A549 (cell line): ENCODE results near the gene AGPAT2.

Experiments used
- CHD2 ChIP-seq: fragments of 150-350 bp; IDR thresholded peaks from 2 replicates; pipeline ENCODE4 v1.6.1; 2014; ENCODE audit warnings: low read length; ENCODE audit not compliant: partially characterized antibody
- HES2 ChIP-seq: fragments of >200 bp; sonication (Bioruptor Twin); formaldehyde crosslinking; IDR thresholded peaks from 2 replicates; pipeline ENCODE4 v1.6.1; 2016
- HEYL ChIP-seq: fragments of 250-450 bp; sonication (Bioruptor Pico); IDR thresholded peaks from 2 replicates; pipeline ENCODE4 v1.8.0; 2021; ENCODE audit warnings: mild to moderate bottlenecking, moderate library complexity
- MAFK ChIP-seq: fragments of 450-650 bp; IDR thresholded peaks from 2 replicates; pipeline ENCODE4 v1.6.1; 2014; ENCODE audit not compliant: partially characterized antibody
- POLR2A ChIP-seq: IDR thresholded peaks from 2 replicates; pipeline ENCODE4 v1.6.1; 2012; ENCODE audit warnings: mild to moderate bottlenecking, low read length
- REST ChIP-seq: fragments of 200-600 bp; sonication (generic); IDR thresholded peaks from 2 replicates; pipeline ENCODE4 v1.6.1; 2016; ENCODE audit warnings: antibody characterized with exemption, mild to moderate bottlenecking, moderate library complexity
- RFX5 ChIP-seq: fragments of 450-650 bp; IDR thresholded peaks from 2 replicates; pipeline ENCODE4 v1.7.1; 2014; ENCODE audit warnings: antibody characterized with exemption, mild to moderate bottlenecking, moderate library complexity
- SMC3 ChIP-seq: fragments of >200 bp; sonication (Bioruptor Twin); formaldehyde crosslinking; IDR thresholded peaks from 3 replicates; pipeline ENCODE4 v1.6.1; 2018; ENCODE audit warnings: inconsistent platforms
- ZFP36 ChIP-seq: fragments of 450-650 bp; IDR thresholded peaks from 2 replicates; pipeline ENCODE4 v1.6.1; 2014; ENCODE audit warnings: borderline replicate concordance; ENCODE audit not compliant: partially characterized antibody
- TF ChIP-seq, protein P1 (sequence below): fragments of >200 bp; sonication (Bioruptor Twin); formaldehyde crosslinking; IDR thresholded peaks from 3 replicates; pipeline ENCODE4 v1.5.1; 2016
- TF ChIP-seq, protein P2 (sequence below): fragments of 250-450 bp; sonication (Bioruptor Pico); IDR thresholded peaks from 2 replicates; pipeline ENCODE4 v1.5.0; 2021; ENCODE audit warnings: mild to moderate bottlenecking, moderate library complexity, borderline replicate concordance
- TF ChIP-seq, protein P3 (sequence below): fragments of >200 bp; sonication (Bioruptor Twin); formaldehyde crosslinking; IDR thresholded peaks from 3 replicates; pipeline ENCODE4 v1.6.1; 2016

GRCh38 chr9:136678034-136678433, 9.2 kb downstream of the AGPAT2 start:
- TF ChIP-seq POLR2A: no peak
- TF ChIP-seq HES2: no peak
- no peak for TF ChIP-seq MAFK
- TF ChIP-seq, protein P1, sequence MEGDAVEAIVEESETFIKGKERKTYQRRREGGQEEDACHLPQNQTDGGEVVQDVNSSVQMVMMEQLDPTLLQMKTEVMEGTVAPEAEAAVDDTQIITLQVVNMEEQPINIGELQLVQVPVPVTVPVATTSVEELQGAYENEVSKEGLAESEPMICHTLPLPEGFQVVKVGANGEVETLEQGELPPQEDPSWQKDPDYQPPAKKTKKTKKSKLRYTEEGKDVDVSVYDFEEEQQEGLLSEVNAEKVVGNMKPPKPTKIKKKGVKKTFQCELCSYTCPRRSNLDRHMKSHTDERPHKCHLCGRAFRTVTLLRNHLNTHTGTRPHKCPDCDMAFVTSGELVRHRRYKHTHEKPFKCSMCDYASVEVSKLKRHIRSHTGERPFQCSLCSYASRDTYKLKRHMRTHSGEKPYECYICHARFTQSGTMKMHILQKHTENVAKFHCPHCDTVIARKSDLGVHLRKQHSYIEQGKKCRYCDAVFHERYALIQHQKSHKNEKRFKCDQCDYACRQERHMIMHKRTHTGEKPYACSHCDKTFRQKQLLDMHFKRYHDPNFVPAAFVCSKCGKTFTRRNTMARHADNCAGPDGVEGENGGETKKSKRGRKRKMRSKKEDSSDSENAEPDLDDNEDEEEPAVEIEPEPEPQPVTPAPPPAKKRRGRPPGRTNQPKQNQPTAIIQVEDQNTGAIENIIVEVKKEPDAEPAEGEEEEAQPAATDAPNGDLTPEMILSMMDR: no peak
- TF ChIP-seq, protein P2, sequence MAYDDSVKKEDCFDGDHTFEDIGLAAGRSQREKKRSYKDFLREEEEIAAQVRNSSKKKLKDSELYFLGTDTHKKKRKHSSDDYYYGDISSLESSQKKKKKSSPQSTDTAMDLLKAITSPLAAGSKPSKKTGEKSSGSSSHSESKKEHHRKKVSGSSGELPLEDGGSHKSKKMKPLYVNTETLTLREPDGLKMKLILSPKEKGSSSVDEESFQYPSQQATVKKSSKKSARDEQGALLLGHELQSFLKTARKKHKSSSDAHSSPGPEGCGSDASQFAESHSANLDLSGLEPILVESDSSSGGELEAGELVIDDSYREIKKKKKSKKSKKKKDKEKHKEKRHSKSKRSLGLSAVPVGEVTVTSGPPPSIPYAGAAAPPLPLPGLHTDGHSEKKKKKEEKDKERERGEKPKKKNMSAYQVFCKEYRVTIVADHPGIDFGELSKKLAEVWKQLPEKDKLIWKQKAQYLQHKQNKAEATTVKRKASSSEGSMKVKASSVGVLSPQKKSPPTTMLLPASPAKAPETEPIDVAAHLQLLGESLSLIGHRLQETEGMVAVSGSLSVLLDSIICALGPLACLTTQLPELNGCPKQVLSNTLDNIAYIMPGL: no peak
- no peak for TF ChIP-seq HEYL (CRISPR knock-in tag)
- no peak for TF ChIP-seq RFX5
- TF ChIP-seq CHD2: no peak
- TF ChIP-seq, protein P3, sequence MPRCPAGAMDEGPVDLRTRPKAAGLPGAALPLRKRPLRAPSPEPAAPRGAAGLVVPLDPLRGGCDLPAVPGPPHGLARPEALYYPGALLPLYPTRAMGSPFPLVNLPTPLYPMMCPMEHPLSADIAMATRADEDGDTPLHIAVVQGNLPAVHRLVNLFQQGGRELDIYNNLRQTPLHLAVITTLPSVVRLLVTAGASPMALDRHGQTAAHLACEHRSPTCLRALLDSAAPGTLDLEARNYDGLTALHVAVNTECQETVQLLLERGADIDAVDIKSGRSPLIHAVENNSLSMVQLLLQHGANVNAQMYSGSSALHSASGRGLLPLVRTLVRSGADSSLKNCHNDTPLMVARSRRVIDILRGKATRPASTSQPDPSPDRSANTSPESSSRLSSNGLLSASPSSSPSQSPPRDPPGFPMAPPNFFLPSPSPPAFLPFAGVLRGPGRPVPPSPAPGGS: no peak
- TF ChIP-seq ZFP36: no peak
- no peak for TF ChIP-seq REST
- TF ChIP-seq SMC3: no peak
